GM12874 (cell line): ENCODE results near the gene SNAPC4.

ENCODE experiments used
- TF ChIP-seq, protein P1 (sequence below): IDR thresholded peaks from 2 replicates; pipeline ENCODE4 v1.5.1; 2011; ENCODE audit warnings: low read depth, mild to moderate bottlenecking, control low read depth, low read length, moderate library complexity; ENCODE audit not compliant: insufficient read depth

The SNAPC4 gene

GRCh38 chr9:136431782-136432350 is 31.9 kb upstream of the SNAPC4 start:
- TF ChIP-seq, protein P1, sequence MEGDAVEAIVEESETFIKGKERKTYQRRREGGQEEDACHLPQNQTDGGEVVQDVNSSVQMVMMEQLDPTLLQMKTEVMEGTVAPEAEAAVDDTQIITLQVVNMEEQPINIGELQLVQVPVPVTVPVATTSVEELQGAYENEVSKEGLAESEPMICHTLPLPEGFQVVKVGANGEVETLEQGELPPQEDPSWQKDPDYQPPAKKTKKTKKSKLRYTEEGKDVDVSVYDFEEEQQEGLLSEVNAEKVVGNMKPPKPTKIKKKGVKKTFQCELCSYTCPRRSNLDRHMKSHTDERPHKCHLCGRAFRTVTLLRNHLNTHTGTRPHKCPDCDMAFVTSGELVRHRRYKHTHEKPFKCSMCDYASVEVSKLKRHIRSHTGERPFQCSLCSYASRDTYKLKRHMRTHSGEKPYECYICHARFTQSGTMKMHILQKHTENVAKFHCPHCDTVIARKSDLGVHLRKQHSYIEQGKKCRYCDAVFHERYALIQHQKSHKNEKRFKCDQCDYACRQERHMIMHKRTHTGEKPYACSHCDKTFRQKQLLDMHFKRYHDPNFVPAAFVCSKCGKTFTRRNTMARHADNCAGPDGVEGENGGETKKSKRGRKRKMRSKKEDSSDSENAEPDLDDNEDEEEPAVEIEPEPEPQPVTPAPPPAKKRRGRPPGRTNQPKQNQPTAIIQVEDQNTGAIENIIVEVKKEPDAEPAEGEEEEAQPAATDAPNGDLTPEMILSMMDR, result no peak

- TF ChIP-seq, protein P1, result no peak
Measured at GRCh38 chr9:136430588-136431234, 30.7 kb upstream of the SNAPC4 start.

DNA sequence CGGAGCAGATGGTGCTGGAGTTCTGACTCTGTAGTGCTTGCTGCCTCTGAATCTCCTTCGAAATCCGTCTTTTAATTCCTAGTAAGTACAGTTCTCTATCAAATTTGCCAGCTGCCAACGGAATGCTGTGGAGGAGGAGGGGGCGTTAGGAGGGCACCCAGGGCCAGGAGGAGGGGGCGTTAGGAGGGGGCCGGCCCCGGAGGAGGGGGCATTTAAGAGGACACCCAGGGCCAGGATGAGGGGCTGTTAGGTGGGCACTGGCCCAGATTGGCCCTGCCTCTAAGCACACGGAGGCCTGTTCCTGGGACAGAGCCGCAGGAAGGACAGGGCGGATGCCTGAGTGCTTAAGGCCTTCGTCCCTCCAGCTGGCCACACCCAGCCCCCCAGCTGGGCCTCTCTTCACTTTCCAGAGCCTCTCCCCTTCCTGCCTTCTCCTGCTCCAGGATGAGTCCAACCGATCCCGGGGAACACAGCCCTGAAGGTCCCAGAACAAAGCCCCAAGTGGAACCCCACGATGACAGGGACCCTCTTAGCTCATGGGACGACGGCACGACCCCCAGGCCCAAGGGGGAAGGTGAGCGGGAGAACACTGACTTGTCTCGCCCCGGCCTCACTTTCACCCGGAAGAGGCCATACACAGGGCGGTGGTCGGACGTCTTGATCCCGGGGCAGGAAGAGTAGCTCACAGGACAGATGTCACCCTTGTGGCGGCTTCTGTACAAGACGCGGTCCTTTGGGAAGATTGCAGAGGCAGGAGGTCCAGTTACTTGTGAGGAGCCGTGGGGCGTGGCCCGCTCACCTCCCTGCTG is 29.9 kb upstream of the SNAPC4 start:
- TF ChIP-seq, protein P1, result no peak

- TF ChIP-seq, protein P1, result no peak
Measured at GRCh38 chr9:136429075-136429628, 29.2 kb upstream of the SNAPC4 start.

DNA sequence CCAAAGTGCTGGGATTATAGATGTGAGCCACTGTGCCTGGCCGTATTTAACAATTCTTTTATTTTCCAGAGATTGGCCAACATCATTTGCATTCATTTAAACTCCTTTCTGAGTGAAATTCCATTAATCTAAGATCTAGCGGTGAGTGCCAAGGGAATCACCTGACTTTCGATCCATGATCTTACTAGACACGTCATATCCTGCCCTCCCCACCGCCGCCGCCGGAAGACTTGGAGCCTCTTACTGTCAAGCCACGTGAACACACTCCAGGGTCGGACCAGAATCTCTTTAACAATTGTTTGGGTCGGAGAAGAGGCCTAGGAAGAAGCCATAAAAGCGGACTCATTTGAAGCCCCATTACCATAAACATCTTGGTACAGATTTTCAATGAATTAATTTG is 26.8 kb upstream of the SNAPC4 start:
- TF ChIP-seq, protein P1, result no peak

DNA sequence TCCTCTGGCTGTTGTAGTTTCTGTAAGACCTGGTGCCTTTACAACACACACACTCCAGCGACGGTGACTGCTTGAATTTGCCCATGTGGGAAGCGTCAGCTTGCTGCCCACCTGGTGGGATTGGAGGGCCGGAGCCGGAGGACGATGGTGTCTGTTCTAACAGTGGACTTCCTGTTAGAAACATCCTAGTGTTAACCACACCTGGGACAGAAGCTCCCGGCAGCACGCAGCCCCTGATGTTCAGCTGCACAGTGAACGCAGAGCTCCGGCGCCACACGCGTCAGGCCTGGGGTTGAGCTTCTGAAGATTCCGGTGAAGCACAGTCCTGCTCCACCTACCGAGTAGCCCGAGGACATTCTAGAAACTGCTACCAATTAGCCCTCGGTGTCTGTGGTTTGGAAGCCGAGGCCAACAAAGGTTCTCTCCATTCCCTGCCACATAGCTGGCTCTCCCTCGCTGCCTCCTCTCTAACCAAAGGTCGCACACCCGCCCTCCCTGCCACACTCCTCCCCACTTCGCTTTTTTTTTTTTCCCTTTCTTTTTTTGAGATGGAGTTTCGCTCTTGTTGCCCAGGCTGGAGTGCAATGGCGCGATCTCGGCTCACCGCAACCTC is 24.9 kb upstream of the SNAPC4 start:
- TF ChIP-seq, protein P1, result no peak

- TF ChIP-seq, protein P1, result no peak
Measured at GRCh38 chr9:136423432-136424146, 23.6 kb upstream of the SNAPC4 start.
